HL-60 (cell line): Measurements from ENCODE around the gene CD164L2.

Source experiments
- DNase-seq, 2 experiments: peaks; one replicate each; pipeline ENCODE4 v3.0.0-alpha.2; 2010 to 2020; ENCODE audit warnings: low read depth in 1 of 2, low spot score in 1 of 2
- H3K27ac ChIP-seq: fragments of 250-450 bp; sonication (Bioruptor Pico); replicated peaks from 2 replicates; pipeline ENCODE4 v1.5.1; 2020; ENCODE audit warnings: mild to moderate bottlenecking, moderate library complexity
- H3K27me3 ChIP-seq: fragments of 250-450 bp; sonication (Bioruptor Pico); 2 replicates; pipeline ENCODE4 v1.5.1; 2021; ENCODE audit warnings: mild to moderate bottlenecking, moderate library complexity; ENCODE audit not compliant: insufficient read depth, poor library complexity, severe bottlenecking
- H3K4me3 ChIP-seq: replicated peaks from 2 replicates; pipeline ENCODE4 v1.5.1; 2011; ENCODE audit warnings: mild to moderate bottlenecking, control low read depth, low read length; ENCODE audit not compliant: insufficient read depth
- GABPA ChIP-seq: IDR thresholded peaks from 2 replicates; pipeline ENCODE4 v1.6.1; 2012; ENCODE audit warnings: low read depth
- POLR2AphosphoS5 ChIP-seq: IDR thresholded peaks from 2 replicates; pipeline ENCODE4 v1.6.1; 2012; ENCODE audit warnings: low read depth
- SPI1 ChIP-seq: IDR thresholded peaks from 2 replicates; pipeline ENCODE4 v1.6.1; 2012; ENCODE audit warnings: low read depth, mild to moderate bottlenecking, borderline replicate concordance
- TF ChIP-seq, protein P1 (sequence below): IDR thresholded peaks from 2 replicates; pipeline ENCODE4 v1.6.1; 2012; ENCODE audit warnings: low read depth; ENCODE audit not compliant: insufficient replicate concordance
- TF ChIP-seq, protein P2 (sequence below): IDR thresholded peaks from one replicate; pipeline ENCODE4 v1.5.1; 2011; ENCODE audit warnings: low read length, control low read depth, inconsistent platforms; ENCODE audit not compliant: insufficient read depth

Gene CD164L2

DNA sequence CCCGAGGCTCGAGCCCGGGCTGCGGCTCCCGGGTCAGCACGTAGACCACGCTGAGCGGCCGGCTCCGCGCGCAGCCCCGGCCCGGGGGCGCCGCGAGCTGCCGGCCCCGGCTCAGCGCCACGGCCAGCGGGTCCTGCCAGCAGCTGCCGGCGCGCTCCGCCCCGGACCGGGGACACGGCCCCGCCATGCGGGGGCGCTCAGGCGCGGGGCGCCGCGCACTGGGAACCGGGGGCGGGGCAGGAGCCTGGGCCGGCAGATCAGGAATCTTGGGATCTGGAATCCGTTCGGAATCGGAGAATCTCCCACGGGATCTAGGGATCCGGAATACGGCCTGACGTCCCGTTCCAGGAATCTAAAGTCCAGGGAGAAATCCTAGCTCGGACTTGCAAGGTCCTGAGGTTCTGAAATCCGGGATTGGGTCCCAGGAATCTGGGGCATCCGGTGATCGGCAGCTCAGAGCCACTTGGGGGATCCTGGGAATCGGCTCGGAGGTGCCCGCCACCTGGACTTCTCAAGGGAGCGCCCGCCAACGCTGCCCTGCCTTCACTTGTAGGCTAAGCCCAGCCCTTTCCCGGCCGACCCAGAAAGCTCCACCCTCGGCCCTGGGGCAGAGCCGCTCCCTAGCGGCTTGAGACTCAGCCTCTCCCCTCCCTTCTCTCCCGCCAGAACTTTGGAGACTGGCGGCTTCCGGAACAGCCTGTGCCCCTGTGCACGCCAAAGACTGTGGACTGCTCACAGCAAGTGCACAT, 16.5 kb downstream of the CD164L2 start, which contains the start of gene MAP3K6:
MAP3K6 (minus strand) TSS at position 551 of the 749 bp plus-strand sequence; CDS start at position 187, 364 bp downstream.
- TF ChIP-seq POLR2AphosphoS5 (no peak), GABPA (no peak), SPI1 (no peak)
- TF ChIP-seq, protein P1, sequence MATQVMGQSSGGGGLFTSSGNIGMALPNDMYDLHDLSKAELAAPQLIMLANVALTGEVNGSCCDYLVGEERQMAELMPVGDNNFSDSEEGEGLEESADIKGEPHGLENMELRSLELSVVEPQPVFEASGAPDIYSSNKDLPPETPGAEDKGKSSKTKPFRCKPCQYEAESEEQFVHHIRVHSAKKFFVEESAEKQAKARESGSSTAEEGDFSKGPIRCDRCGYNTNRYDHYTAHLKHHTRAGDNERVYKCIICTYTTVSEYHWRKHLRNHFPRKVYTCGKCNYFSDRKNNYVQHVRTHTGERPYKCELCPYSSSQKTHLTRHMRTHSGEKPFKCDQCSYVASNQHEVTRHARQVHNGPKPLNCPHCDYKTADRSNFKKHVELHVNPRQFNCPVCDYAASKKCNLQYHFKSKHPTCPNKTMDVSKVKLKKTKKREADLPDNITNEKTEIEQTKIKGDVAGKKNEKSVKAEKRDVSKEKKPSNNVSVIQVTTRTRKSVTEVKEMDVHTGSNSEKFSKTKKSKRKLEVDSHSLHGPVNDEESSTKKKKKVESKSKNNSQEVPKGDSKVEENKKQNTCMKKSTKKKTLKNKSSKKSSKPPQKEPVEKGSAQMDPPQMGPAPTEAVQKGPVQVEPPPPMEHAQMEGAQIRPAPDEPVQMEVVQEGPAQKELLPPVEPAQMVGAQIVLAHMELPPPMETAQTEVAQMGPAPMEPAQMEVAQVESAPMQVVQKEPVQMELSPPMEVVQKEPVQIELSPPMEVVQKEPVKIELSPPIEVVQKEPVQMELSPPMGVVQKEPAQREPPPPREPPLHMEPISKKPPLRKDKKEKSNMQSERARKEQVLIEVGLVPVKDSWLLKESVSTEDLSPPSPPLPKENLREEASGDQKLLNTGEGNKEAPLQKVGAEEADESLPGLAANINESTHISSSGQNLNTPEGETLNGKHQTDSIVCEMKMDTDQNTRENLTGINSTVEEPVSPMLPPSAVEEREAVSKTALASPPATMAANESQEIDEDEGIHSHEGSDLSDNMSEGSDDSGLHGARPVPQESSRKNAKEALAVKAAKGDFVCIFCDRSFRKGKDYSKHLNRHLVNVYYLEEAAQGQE: no peak
- TF ChIP-seq, protein P2, sequence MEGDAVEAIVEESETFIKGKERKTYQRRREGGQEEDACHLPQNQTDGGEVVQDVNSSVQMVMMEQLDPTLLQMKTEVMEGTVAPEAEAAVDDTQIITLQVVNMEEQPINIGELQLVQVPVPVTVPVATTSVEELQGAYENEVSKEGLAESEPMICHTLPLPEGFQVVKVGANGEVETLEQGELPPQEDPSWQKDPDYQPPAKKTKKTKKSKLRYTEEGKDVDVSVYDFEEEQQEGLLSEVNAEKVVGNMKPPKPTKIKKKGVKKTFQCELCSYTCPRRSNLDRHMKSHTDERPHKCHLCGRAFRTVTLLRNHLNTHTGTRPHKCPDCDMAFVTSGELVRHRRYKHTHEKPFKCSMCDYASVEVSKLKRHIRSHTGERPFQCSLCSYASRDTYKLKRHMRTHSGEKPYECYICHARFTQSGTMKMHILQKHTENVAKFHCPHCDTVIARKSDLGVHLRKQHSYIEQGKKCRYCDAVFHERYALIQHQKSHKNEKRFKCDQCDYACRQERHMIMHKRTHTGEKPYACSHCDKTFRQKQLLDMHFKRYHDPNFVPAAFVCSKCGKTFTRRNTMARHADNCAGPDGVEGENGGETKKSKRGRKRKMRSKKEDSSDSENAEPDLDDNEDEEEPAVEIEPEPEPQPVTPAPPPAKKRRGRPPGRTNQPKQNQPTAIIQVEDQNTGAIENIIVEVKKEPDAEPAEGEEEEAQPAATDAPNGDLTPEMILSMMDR: no peak
- Histone ChIP-seq H3K27me3 (no peaks in the 10 kb centered on the region), H3K4me3 (peak within 1 kb of the TSS; percentile 47), H3K27ac (no peak within 1 kb of the TSS)
- no peak for DNase-seq

DNA sequence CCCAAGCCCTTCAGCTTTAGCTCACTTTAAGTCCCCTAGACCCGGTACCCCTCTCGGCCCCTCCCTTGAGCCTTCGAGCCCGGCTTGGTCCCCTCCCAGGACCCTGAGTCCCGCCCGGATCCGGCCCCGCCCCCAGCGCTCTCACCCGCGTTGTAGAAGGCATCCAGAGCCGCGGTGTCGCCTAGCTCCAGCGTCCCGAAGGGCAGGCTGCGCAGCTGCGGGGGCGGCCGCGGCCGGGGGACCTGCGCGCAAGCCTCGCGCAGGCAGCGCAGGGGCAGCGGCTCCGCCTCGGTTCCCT, 17.1 kb downstream of the CD164L2 start:
- Histone ChIP-seq H3K4me3 (peak overlapping the region; percentile 47), H3K27ac (no peak overlapping the region), H3K27me3 (no peaks in the 10 kb centered on the region)
- DNase-seq: peak in 1 of 2 experiments; percentile 54
- TF ChIP-seq SPI1: no peak
- no peak for TF ChIP-seq POLR2AphosphoS5
- TF ChIP-seq, protein P1: no peak
- TF ChIP-seq GABPA: no peak
- TF ChIP-seq, protein P2: no peak

DNA sequence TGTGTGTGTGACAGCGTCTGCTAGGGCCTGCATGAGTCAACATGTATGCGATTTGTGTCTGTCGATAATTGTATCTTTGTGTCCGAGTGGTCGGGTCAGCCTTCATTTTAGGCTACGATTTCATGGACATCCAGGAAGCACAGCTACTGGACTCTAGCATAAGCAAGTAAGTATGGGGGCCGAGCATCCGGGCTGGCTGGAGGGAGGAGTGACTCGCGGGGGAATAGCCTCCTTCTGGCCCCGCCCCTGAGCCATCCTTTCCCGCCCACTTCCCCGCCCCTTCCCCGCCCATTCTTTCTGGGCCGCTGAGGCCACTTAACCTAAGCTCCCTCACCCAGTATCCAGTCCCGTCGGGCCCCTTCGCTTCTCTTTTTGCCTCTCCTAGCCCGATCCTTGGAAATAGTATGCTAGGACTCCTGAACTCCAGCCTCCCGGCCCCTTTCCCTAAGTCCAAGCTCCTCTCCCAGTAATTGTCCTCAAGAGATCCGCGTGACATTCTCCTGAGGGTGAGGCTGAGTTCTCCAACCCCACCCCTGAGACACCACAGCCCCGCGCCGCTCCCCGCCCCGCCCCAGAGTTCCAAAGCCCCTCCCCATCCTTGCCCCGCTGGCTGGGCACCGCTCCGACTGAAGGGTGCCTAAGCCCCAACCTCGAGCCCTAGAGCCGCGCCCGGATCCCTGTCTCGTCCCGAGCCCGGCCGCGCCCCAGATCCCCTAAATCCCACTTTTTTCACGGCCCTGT, 17.6 kb downstream of the CD164L2 start:
- Histone ChIP-seq H3K27me3 (no peaks in the 10 kb centered on the region), H3K4me3 (peak overlapping the region; percentile 47), H3K27ac (no peak overlapping the region)
- TF ChIP-seq POLR2AphosphoS5 (no peak), GABPA (no peak), SPI1 (no peak)
- TF ChIP-seq, protein P1: no peak
- TF ChIP-seq, protein P2: no peak
- DNase-seq: peak; percentile 62 to 75
